Heart left ventricle (tissue), 16 donors: Measurements from ENCODE around the gene ANO2. TPM values are rescaled to one million over a fixed set of nuclear protein-coding genes. Genes with fewer than 3 reads are reported as not detected.

Experiments
- ATAC-seq, 4 donors: fragments of 200-7000 bp; cut with Tn5 transposase; one replicate each; pipeline ENCODE4 v1.9.1; 2020 to 2022; ENCODE audit warnings: moderate library complexity in 4 of 4, mild to moderate bottlenecking in 3 of 4, moderate number of reproducible peaks in 1 of 4
- DNase-seq, 5 donors: peaks; one replicate each; pipeline ENCODE4 v3.0.0-alpha.2; 2020
- H3K27ac ChIP-seq, 12 donors: fragments of 200-600 bp; sonication (generic) in 4 of 12; one replicate each; pipeline versions ENCODE4 v1.5.0 to v1.8.0; 2016 to 2022; ENCODE audit warnings: mild to moderate bottlenecking in 2 of 12
- H3K27me3 ChIP-seq, 9 donors: fragments of 200-600 bp; sonication (generic) in 2 of 9; one replicate each; pipeline versions ENCODE4 v1.5.1 to v1.8.0; 2016 to 2022; ENCODE audit warnings: mild to moderate bottlenecking in 3 of 9
- H3K36me3 ChIP-seq, 9 donors: fragments of 200-600 bp; sonication (generic) in 2 of 9; one replicate each; pipeline versions ENCODE4 v1.5.0 to v1.8.0; 2018 to 2022; ENCODE audit warnings: mild to moderate bottlenecking in 2 of 9
- H3K4me1 ChIP-seq, 12 donors: fragments of 200-600 bp; sonication (generic) in 4 of 12; one replicate each; pipeline versions ENCODE4 v1.5.0 to v1.8.0; 2016 to 2022; ENCODE audit warnings: mild to moderate bottlenecking in 3 of 12
- H3K4me3 ChIP-seq, 12 donors: fragments of 200-600 bp; sonication (generic) in 4 of 12; one replicate each; pipeline versions ENCODE4 v1.5.0 to v1.8.0; 2017 to 2022; ENCODE audit warnings: mild to moderate bottlenecking in 9 of 12, moderate library complexity in 4 of 12
- H3K9me3 ChIP-seq, 12 donors: fragments of 200-600 bp; sonication (generic) in 4 of 12; one replicate each; pipeline versions ENCODE4 v1.5.0 to v1.8.0; 2016 to 2022; ENCODE audit warnings: mild to moderate bottlenecking in 1 of 12
- POLR2A ChIP-seq, 2 donors: fragments of 450-650 bp; IDR thresholded peaks; one replicate each; pipeline ENCODE4 v1.6.1; 2017; ENCODE audit warnings: antibody characterized with exemption in 2 of 2, mild to moderate bottlenecking in 2 of 2, moderate library complexity in 2 of 2
- WGBS, 4 donors: extraction: QIAGEN DNeasy Blood & Tissue Kit in 2 of 4; methylation state at CpG; one replicate each; pipeline versions ENCODE4 v1.1.5 to v1.1.7; 2013 to 2018; 5-methylcytosine and 5-hydroxymethylcytosine counted together
- intact Hi-C, 10 donors: fragments of 100-400 bp; cut with DNase I; formaldehyde crosslinking; loops; one replicate each; pipeline versions ENCODE4 v1.11.1 to v1.14.2; 2022
- polyA plus RNA-seq, 2 donors: library from polyadenylated mRNA; stranded (reverse); fragments of 200-250 nt; gene quantifications; one replicate each; pipeline ENCODE4 v1.2.3, GENCODE V29; 2013
- total RNA-seq, 9 donors: library from RNA; depleted of rRNA in 2 of 9; stranded (reverse); fragments of >200 nt in 2 of 9; fragmentation: NEBNext Ultra II Directional in 3 of 9; extraction: Animal tissue kit (Norgen Biotek cat#: 25700) in 3 of 9; gene quantifications; one replicate each; pipeline versions ENCODE4 v1.1.0 to v1.2.4, GENCODE V29; 2016 to 2023
- TF ChIP-seq, protein P1 (sequence below), 12 donors: fragments of 200-600 bp; sonication (generic) in 4 of 12; IDR thresholded peaks; one replicate each; pipeline versions ENCODE4 v1.5.0 to v1.8.0; 2018 to 2022; ENCODE audit warnings: antibody characterized with exemption in 12 of 12, mild to moderate bottlenecking in 5 of 12
- donor health status: ischemic (EF 13 %, LVEDD 7.1; RV severe dilation, severe dysfunction).
- donor health status: healthy with polysubstance abuse.
- donor health status: DM: no; HTN: yes; CAD: no.
- donor health status: DM: no; HTN: no; CAD: no.
- donor health status: ischemic (EF 25% LVEDD 6.9; RV normal size, moderate dysfunction).
- donor health status: ischemic (EF 25% LVEDD 5.7; RV mildly dilated, moderate dysfunction).
- donor health status: healthy.
- donor health status: DM: yes; HTN: yes; CAD: no.
- donor health status: ischemic (EF 35%, LVEDD 5.7; RV mildly dilated, moderate dysfunction).
- donor health status: nonischemic (EF 11% LVEDD 7.7; RV severe dilation, severe dysfunction).
- donor health status: DM: yes; HTN: yes; CAD: no.
- donor health status: PGD.
- donor health status: ischemic (EF 29% LVEDD 5.4; RV normal size, mild dysfunction).
- donor health status: nonischemic (EF 23%, LVEDD 6.1; RV moderate dilation, normal function).

Gene ANO2
- total and polyA plus RNA-seq, 11 donors = 3.4 to 19.4 (median 9.4) TPM

DNA sequence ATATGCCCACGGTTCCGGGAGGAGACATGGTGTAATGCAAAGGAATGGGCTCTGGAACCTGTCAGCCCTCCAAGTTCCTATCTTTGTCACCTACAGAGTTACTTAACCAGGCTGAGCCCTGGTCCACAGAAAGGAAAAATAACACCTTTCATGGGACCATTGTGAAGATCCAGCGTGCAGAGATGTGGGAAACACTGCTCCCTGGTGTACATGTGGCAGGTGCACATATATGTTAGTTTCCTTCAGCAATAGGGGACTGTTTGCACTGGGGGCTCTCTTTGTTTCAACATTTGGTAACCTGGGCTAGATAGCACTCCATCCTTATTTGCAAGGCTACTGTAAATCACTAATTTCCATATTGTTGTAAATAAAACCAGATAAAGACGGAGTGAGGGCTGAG lies 72.3 kb downstream of the ANO2 start:
- WGBS, 4 donors = 61 to 65% (median 64%) methylated on average over 4 of the region's 4 CpGs
- intact Hi-C loops = no loop called here
- DNase-seq (no peak), ATAC-seq (no peak)
- no peaks in the 10 kb centered on the region for H3K9me3 ChIP-seq
- H3K36me3 ChIP-seq = no peaks in the 10 kb centered on the region
- H3K4me3 ChIP-seq = no peak overlapping the region
- H3K27me3 ChIP-seq = no peaks in the 10 kb centered on the region
- H3K4me1 ChIP-seq = peaks cover 0 to 21% (median 0%) of the 10 kb centered on the region in 12 donors
- TF ChIP-seq, protein P1, sequence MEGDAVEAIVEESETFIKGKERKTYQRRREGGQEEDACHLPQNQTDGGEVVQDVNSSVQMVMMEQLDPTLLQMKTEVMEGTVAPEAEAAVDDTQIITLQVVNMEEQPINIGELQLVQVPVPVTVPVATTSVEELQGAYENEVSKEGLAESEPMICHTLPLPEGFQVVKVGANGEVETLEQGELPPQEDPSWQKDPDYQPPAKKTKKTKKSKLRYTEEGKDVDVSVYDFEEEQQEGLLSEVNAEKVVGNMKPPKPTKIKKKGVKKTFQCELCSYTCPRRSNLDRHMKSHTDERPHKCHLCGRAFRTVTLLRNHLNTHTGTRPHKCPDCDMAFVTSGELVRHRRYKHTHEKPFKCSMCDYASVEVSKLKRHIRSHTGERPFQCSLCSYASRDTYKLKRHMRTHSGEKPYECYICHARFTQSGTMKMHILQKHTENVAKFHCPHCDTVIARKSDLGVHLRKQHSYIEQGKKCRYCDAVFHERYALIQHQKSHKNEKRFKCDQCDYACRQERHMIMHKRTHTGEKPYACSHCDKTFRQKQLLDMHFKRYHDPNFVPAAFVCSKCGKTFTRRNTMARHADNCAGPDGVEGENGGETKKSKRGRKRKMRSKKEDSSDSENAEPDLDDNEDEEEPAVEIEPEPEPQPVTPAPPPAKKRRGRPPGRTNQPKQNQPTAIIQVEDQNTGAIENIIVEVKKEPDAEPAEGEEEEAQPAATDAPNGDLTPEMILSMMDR (IDR thresholded peaks at IDR 0.05) = peak in 7 of 12 donors; percentile 5 to 32 (median 21)
- no peak for TF ChIP-seq POLR2A (IDR thresholded peaks at IDR 0.05)
- H3K27ac ChIP-seq = no peak overlapping the region

DNA sequence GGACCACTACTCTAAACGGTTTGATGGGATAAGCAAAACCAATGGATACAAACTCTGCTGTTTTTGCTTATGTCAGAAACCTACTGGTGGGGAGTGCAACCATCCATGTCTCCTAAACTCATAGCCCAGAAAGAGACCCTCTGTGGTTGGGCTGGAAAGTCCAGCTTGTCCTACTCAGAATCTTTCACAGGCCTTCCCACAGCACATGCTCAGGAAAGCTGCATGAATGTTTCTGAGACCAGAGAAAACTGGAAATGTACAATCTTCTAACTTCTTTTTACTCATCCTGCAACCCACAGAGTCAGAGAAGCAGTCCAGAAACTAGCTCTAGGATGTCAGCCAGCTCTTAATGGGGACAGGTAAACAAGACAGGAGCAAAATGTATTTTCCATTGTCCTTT lies 73.3 kb downstream of the ANO2 start:
- Histone ChIP-seq H3K27me3 (no peaks in the 10 kb centered on the region), H3K36me3 (no peaks in the 10 kb centered on the region), H3K4me1 (peaks cover 0 to 21% (median 0%) of the 10 kb centered on the region in 12 donors), H3K9me3 (no peaks in the 10 kb centered on the region), H3K27ac (no peak overlapping the region), H3K4me3 (no peak overlapping the region)
- intact Hi-C loops = no loop called here
- 73 to 85% (median 81%) methylated on average over 1 of the region's 1 CpG for WGBS, 4 donors
- DNase-seq (no peak), ATAC-seq (no peak)
- no peak for TF ChIP-seq POLR2A (IDR thresholded peaks at IDR 0.05)
- TF ChIP-seq, protein P1 (IDR thresholded peaks at IDR 0.05) = no peak

DNA sequence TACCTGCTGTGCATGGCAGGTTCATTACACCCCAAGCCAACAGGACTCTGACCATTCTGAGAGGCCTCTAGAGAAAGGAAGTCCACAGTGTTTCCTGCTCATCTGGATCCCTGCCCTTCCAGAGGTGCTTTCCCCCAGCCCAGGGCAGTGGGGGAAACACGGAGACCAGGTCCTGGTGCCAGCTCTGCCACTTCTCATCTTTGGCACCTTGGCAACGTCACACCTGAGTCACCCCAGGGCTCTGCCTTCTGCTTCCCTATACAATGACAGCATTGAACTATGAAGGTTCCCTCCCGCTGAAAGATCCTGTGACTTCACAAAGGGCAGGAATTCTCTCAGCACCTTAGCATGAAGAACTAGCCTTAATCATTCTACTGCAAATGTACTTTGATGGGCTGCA lies 74.9 kb downstream of the ANO2 start:
- Histone ChIP-seq H3K27me3 (no peaks in the 10 kb centered on the region), H3K36me3 (no peaks in the 10 kb centered on the region), H3K4me3 (no peak overlapping the region), H3K9me3 (no peaks in the 10 kb centered on the region), H3K4me1 (peaks cover 0 to 21% (median 0%) of the 10 kb centered on the region in 12 donors), H3K27ac (no peak overlapping the region)
- TF ChIP-seq, protein P1 (IDR thresholded peaks at IDR 0.05) = no peak
- TF ChIP-seq POLR2A (IDR thresholded peaks at IDR 0.05) = no peak
- no peak for ATAC-seq
- intact Hi-C loops = no loop called here
- 61 to 63% (median 63%) methylated on average over 3 of the region's 3 CpGs for WGBS, 4 donors
- DNase-seq = no peak

DNA sequence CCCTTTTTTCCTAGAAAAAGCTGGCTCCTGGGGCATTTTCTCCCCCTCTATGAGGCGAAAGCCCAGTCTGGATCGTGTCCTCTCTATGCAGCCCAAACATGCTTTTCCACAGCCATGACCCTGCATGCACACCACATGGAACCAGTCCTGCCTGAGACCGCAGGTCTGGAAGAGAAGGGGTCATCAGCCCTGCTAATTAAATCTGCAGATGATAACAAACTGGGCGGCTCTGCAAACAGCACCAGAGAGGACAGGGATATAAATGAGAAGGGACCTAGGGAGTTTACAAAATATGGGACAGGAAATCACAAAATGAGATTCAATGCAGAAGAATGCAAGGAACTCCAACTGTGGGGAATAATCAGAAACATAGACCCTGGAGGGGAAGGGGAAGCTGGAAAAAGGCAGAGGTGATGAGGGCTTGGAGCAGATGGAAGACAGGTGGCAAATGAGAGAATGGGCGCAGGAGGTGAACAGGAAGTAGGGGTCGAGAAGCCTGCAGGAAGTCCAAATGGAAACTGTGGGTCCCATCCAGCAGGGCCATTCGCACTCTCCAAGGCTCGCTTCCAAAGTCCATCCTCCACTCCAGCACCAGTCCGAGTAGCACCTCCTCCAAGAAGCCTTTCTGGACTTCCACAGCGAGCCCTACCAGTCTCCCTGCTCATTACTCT lies 76.3 kb downstream of the ANO2 start:
- peaks cover 0 to 21% (median 0%) of the 10 kb centered on the region in 12 donors for H3K4me1 ChIP-seq
- ATAC-seq = peak in 1 of 4 donors; percentile 52
- intact Hi-C loops = no loop called here
- 56 to 66% (median 60%) methylated on average over 10 of the region's 10 CpGs for WGBS, 4 donors
- no peak for TF ChIP-seq POLR2A (IDR thresholded peaks at IDR 0.05)
- TF ChIP-seq, protein P1 (IDR thresholded peaks at IDR 0.05) = no peak
- H3K27me3 ChIP-seq = no peaks in the 10 kb centered on the region
- H3K4me3 ChIP-seq = no peak overlapping the region
- no peaks in the 10 kb centered on the region for H3K9me3 ChIP-seq
- H3K27ac ChIP-seq = no peak overlapping the region
- no peak for DNase-seq
- peaks cover 0 to 6% (median 0%) of the 10 kb centered on the region in 9 donors for H3K36me3 ChIP-seq
